Measurements from ENCODE around the gene PDE4A.

DNA sequence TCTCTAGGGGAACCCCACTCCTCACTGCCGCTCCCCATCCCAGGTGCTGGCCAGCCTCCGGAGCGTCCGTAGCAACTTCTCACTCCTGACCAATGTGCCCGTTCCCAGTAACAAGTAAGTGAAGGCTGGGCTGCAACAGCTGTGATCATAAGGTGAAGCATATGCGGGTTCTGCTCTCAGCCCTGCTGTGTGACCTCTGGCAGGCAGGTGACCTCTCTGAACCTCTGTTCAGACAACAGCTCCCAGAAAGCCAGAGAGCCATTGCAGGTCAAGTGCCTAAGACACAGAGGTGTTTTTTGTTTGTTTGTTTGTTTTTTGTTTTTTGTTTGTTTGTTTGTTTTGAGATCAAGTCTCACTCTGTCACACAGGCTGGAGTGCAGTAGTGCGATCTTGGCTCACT, 28.7 kb downstream of the PDE4A start:
- no peak for TF ChIP-seq YY1 (IDR thresholded peaks at IDR 0.05; ENCODE audit: low read depth)
- no peak for TF ChIP-seq EGR1 (IDR thresholded peaks at IDR 0.05)
- TF ChIP-seq, protein P1, sequence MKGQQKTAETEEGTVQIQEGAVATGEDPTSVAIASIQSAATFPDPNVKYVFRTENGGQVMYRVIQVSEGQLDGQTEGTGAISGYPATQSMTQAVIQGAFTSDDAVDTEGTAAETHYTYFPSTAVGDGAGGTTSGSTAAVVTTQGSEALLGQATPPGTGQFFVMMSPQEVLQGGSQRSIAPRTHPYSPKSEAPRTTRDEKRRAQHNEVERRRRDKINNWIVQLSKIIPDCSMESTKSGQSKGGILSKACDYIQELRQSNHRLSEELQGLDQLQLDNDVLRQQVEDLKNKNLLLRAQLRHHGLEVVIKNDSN (IDR thresholded peaks at IDR 0.05) = no peak
